Measurements from ENCODE around the gene OGFOD1.

DNA sequence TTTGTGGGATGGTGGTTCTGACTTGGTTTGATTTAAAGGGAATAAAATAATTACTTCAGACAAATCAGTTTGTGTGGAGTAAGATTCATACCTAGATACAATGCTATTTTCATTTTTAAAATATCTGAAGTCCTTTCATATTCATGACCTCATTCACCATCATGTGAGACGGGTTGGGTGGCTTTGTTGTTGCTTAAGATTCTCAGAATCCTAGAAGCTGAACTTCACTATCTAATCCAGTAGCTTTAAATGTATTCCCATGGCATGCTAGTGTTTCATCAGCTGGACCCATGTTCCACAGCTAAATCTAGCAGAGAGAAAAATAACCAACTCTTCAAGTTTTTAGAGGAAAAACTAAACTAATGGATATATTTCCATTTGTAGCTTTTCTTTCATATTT, 23.3 kb upstream of the OGFOD1 start:
- TF ChIP-seq POLR2A (IDR thresholded peaks at IDR 0.05) (no peak), POLR2AphosphoS5 (IDR thresholded peaks at IDR 0.05) (no peak)
- TF ChIP-seq, protein P1, sequence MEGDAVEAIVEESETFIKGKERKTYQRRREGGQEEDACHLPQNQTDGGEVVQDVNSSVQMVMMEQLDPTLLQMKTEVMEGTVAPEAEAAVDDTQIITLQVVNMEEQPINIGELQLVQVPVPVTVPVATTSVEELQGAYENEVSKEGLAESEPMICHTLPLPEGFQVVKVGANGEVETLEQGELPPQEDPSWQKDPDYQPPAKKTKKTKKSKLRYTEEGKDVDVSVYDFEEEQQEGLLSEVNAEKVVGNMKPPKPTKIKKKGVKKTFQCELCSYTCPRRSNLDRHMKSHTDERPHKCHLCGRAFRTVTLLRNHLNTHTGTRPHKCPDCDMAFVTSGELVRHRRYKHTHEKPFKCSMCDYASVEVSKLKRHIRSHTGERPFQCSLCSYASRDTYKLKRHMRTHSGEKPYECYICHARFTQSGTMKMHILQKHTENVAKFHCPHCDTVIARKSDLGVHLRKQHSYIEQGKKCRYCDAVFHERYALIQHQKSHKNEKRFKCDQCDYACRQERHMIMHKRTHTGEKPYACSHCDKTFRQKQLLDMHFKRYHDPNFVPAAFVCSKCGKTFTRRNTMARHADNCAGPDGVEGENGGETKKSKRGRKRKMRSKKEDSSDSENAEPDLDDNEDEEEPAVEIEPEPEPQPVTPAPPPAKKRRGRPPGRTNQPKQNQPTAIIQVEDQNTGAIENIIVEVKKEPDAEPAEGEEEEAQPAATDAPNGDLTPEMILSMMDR (IDR thresholded peaks at IDR 0.05 in 8 of 11, conservative IDR thresholded peaks at IDR 0.05 in 3 of 11), result no peak

Data from spleen (tissue), 7 donors.